Measurements from ENCODE around the gene ZNF577.

Gene ZNF577

GRCh38 chr19:51903192-51903591, 15.4 kb upstream of the ZNF577 start:
- no peak for TF ChIP-seq CTCF (IDR thresholded peaks at IDR 0.05; ENCODE audit: low read depth, low read length)
- no peak for DNase-seq (ENCODE audit: extremely low read depth, low read depth)

- DNase-seq (ENCODE audit: extremely low read depth, low read depth) = no peak
- no peak for TF ChIP-seq CTCF (IDR thresholded peaks at IDR 0.05; ENCODE audit: low read depth, low read length)
These were observed 14.1 kb upstream of the ZNF577 start for GRCh38 chr19:51901860-51902259.

GRCh38 chr19:51891193-51891747, 3.5 kb upstream of the ZNF577 start:
- TF ChIP-seq CTCF (IDR thresholded peaks at IDR 0.05; ENCODE audit: low read depth, low read length) = no peak
- DNase-seq (ENCODE audit: extremely low read depth, low read depth) = no peak

- no peak for TF ChIP-seq CTCF (IDR thresholded peaks at IDR 0.05; ENCODE audit: low read depth, low read length)
- DNase-seq (ENCODE audit: extremely low read depth, low read depth) = no peak
These were observed 2.2 kb upstream of the ZNF577 start for GRCh38 chr19:51889934-51890333.

GRCh38 chr19:51884713-51885112, 3.0 kb downstream of the ZNF577 start:
- no peak for TF ChIP-seq CTCF (IDR thresholded peaks at IDR 0.05; ENCODE audit: low read depth, low read length)
- no peak for DNase-seq (ENCODE audit: extremely low read depth, low read depth)

- no peak for DNase-seq (ENCODE audit: extremely low read depth, low read depth)
- no peak for TF ChIP-seq CTCF (IDR thresholded peaks at IDR 0.05; ENCODE audit: low read depth, low read length)
These were observed 5.2 kb downstream of the ZNF577 start for GRCh38 chr19:51882518-51882917.

- no peak for DNase-seq (ENCODE audit: extremely low read depth, low read depth)
- TF ChIP-seq CTCF (IDR thresholded peaks at IDR 0.05; ENCODE audit: low read depth, low read length) = no peak
These were observed 14.7 kb downstream of the ZNF577 start for GRCh38 chr19:51873097-51873496.
